Smooth muscle cell (in vitro differentiated cells): ENCODE results near the gene TBK1. TPM values are rescaled to one million over a fixed set of nuclear protein-coding genes. Genes with fewer than 3 reads are reported as not detected.
A peak's percentile ranks its signal among the peaks of the same experiment; 100 is the strongest.

Source experiments
- DNase-seq: peaks from one replicate; lab custom pipeline; 2025; ENCODE audit not compliant: unreplicated experiment; lab: John Stamatoyannopoulos, UW
- H2AFZ ChIP-seq: fragments of 200-600 bp; sonication (generic); 2 replicates; pipeline ENCODE4 v1.6.0; 2016; ENCODE audit warnings: antibody characterized with exemption, low read depth, mild to moderate bottlenecking
- H3F3A ChIP-seq: fragments of 200-600 bp; sonication (generic); 2 replicates; pipeline ENCODE4 v1.6.0; 2017; ENCODE audit warnings: antibody characterized with exemption, low read depth
- H3K27ac ChIP-seq: fragments of 200-600 bp; sonication (generic); 2 replicates; pipeline ENCODE4 v1.5.1; 2016; ENCODE audit warnings: low read depth, mild to moderate bottlenecking
- H3K27me3 ChIP-seq: fragments of 200-600 bp; sonication (generic); 2 replicates; pipeline ENCODE4 v1.6.1; 2016; ENCODE audit warnings: low read depth, mild to moderate bottlenecking
- H3K36me3 ChIP-seq: fragments of 200-600 bp; sonication (generic); 2 replicates; pipeline ENCODE4 v1.5.1; 2016; ENCODE audit warnings: low read depth
- H3K4me1 ChIP-seq: fragments of 200-600 bp; sonication (generic); 2 replicates; pipeline ENCODE4 v1.5.1; 2016; ENCODE audit warnings: low read depth
- H3K4me2 ChIP-seq: fragments of 200-600 bp; sonication (generic); 2 replicates; pipeline ENCODE4 v1.6.0; 2016; ENCODE audit warnings: mild to moderate bottlenecking
- H3K4me3 ChIP-seq: fragments of 200-600 bp; sonication (generic); 2 replicates; pipeline ENCODE4 v1.5.1; 2016; ENCODE audit warnings: mild to moderate bottlenecking
- H3K79me2 ChIP-seq: fragments of 200-600 bp; sonication (generic); 2 replicates; pipeline ENCODE4 v1.6.0; 2016; ENCODE audit warnings: low read depth, mild to moderate bottlenecking
- H3K9ac ChIP-seq: fragments of 200-600 bp; sonication (generic); 2 replicates; pipeline ENCODE4 v1.6.0; 2016; ENCODE audit warnings: low read depth
- H3K9me3 ChIP-seq: fragments of 200-600 bp; sonication (generic); replicated peaks from 2 replicates; pipeline ENCODE4 v1.5.1; 2016; ENCODE audit warnings: low read depth
- H4K20me1 ChIP-seq: fragments of 200-600 bp; sonication (generic); 2 replicates; pipeline ENCODE4 v1.6.0; 2016; ENCODE audit warnings: low read depth
- WGBS: methylation state at CpG from one replicate; pipeline ENCODE4 v1.1.7; 2016; ENCODE audit warnings: low lambda C conversion rate; 5-methylcytosine and 5-hydroxymethylcytosine counted together
- polyA plus RNA-seq: library from polyadenylated mRNA; unstranded; fragments of >200 nt; fragmentation: Nextera tagmentation; extraction: Ambion mirVana; gene quantifications from 2 replicates; pipeline ENCODE4 v1.2.1, GENCODE V29; 2016
- total RNA-seq: library from RNA; depleted of rRNA; stranded (reverse); fragments of >200 nt; gene quantifications from 2 replicates; pipeline ENCODE4 v1.2.3, GENCODE V29; 2014
- TF ChIP-seq, protein P1 (sequence below): fragments of 200-600 bp; sonication (generic); IDR thresholded peaks from 2 replicates; pipeline ENCODE4 v1.5.1; 2017; ENCODE audit warnings: borderline replicate concordance, mild to moderate bottlenecking, antibody characterized with exemption; ENCODE audit not compliant: insufficient read depth, poor library complexity, severe bottlenecking

Gene TBK1
- total and polyA plus RNA-seq, 2 experiments from 2014 or later, result 16.8 to 28.9 TPM

DNA sequence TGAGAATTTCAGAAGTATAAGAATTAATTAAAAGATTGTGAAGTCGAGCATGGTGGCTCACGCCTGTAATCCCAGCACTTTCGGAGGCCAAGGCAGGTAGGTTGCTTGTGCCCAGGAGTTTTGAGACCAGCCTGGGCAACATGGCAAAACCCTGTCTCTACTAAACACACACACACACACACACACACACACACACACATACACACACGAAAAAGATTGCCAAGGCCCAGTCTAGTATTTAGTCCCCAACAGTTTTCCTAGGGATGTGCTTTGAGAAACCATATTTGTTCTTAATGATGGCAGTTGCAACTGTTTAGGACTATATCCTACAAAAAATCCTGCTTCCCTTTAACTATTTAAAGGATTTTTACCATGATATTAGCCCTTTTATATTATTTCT, 6.0 kb downstream of the TBK1 start:
- WGBS, result 92% methylated on average over 4 of the region's 4 CpGs
- H3F3A ChIP-seq, result no peaks in the 10 kb centered on the region
- no peaks in the 10 kb centered on the region for H3K27me3 ChIP-seq
- peaks cover 75% of the 10 kb centered on the region for H3K79me2 ChIP-seq
- no peak overlapping the region for H3K27ac ChIP-seq
- TF ChIP-seq, protein P1, sequence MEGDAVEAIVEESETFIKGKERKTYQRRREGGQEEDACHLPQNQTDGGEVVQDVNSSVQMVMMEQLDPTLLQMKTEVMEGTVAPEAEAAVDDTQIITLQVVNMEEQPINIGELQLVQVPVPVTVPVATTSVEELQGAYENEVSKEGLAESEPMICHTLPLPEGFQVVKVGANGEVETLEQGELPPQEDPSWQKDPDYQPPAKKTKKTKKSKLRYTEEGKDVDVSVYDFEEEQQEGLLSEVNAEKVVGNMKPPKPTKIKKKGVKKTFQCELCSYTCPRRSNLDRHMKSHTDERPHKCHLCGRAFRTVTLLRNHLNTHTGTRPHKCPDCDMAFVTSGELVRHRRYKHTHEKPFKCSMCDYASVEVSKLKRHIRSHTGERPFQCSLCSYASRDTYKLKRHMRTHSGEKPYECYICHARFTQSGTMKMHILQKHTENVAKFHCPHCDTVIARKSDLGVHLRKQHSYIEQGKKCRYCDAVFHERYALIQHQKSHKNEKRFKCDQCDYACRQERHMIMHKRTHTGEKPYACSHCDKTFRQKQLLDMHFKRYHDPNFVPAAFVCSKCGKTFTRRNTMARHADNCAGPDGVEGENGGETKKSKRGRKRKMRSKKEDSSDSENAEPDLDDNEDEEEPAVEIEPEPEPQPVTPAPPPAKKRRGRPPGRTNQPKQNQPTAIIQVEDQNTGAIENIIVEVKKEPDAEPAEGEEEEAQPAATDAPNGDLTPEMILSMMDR, result no peak
- DNase-seq, result no peak
- H3K4me1 ChIP-seq, result peaks cover 28% of the 10 kb centered on the region
- H3K4me3 ChIP-seq, result no peak overlapping the region
- H3K36me3 ChIP-seq, result peaks cover 9% of the 10 kb centered on the region
- H4K20me1 ChIP-seq, result peaks cover 50% of the 10 kb centered on the region
- no peak overlapping the region for H3K9ac ChIP-seq
- H2AFZ ChIP-seq, result no peak overlapping the region
- H3K4me2 ChIP-seq, result no peak overlapping the region
- no peaks in the 10 kb centered on the region for H3K9me3 ChIP-seq

DNA sequence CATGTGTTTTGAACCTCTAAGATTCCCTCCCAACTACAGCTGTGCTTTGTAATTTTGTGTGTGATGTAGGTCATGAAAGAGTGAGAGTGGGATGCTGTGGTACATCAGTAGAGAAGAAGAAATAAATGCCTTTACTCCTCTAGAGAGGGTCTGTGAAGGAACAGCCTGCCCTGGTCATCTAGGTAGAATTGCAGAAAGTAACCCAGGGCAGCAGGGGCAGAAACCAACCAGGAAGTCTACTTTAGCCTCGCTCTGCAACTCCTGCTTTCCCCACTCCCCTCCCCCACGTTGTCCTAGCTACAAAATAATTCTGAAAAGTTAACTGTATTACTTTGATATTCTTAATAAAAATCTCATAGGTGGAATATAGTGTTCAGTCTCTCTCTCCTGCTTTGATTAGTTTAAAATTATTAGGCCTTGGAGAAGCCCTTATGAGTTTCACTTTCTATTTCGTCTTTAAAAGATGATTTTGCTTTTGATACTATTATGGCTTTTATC, 7.5 kb downstream of the TBK1 start:
- 90% methylated on average over 3 of the region's 3 CpGs for WGBS

GRCh38 chr12:64461634-64462414, 9.9 kb downstream of the TBK1 start:
- Histone ChIP-seq H3K27me3 (no peaks in the 10 kb centered on the region), H3K4me3 (no peak overlapping the region), H3K4me1 (peaks cover 20% of the 10 kb centered on the region), H3K36me3 (peaks cover 15% of the 10 kb centered on the region), H3F3A (no peaks in the 10 kb centered on the region), H4K20me1 (peaks cover 27% of the 10 kb centered on the region), H2AFZ (no peak overlapping the region), H3K9ac (peak overlapping the region; percentile 34), H3K27ac (peak overlapping the region; percentile 70), H3K79me2 (peaks cover 37% of the 10 kb centered on the region), H3K4me2 (peak overlapping the region; percentile 53), H3K9me3 (no peaks in the 10 kb centered on the region)
- TF ChIP-seq, protein P1, result no peak
- DNase-seq, result no peak
- WGBS, result 48% methylated on average over 2 of the region's 2 CpGs

More for the DNA sequence above, 7.5 kb downstream of the TBK1 start:
- Histone ChIP-seq H3K27ac (no peak overlapping the region), H3F3A (no peaks in the 10 kb centered on the region), H3K4me2 (no peak overlapping the region), H4K20me1 (peaks cover 42% of the 10 kb centered on the region), H3K4me3 (no peak overlapping the region), H2AFZ (no peak overlapping the region), H3K27me3 (no peaks in the 10 kb centered on the region), H3K79me2 (peaks cover 60% of the 10 kb centered on the region), H3K9ac (no peak overlapping the region), H3K36me3 (peaks cover 9% of the 10 kb centered on the region), H3K9me3 (no peaks in the 10 kb centered on the region), H3K4me1 (peaks cover 22% of the 10 kb centered on the region)
- TF ChIP-seq, protein P1, result no peak
- no peak for DNase-seq

DNA sequence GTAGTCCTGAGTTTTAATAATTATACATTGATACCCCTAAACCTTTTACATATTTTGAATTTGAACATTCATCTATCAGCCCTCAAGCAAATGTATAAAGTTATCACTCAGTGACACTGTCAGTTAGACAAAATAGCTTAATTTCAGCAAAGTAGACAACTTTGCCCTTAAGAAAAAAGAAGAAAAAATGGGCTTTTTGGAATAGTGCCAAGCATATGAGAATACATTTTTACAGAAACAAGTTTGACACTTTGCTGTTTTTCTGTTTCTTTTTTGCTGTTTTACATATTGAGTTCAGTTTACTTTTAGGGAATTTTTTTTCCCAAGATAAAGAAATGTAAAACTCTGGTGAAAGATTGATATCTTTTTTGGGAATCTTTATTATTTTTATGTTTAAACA, 14.3 kb downstream of the TBK1 start:
- Histone ChIP-seq H3K4me2 (no peak overlapping the region), H3K4me3 (no peak overlapping the region), H3F3A (no peaks in the 10 kb centered on the region), H3K36me3 (peaks cover 10% of the 10 kb centered on the region), H3K4me1 (peaks cover 10% of the 10 kb centered on the region), H3K9me3 (no peaks in the 10 kb centered on the region), H3K27ac (no peak overlapping the region), H3K79me2 (peaks cover 7% of the 10 kb centered on the region), H3K27me3 (no peaks in the 10 kb centered on the region), H4K20me1 (no peaks in the 10 kb centered on the region), H3K9ac (no peak overlapping the region), H2AFZ (no peak overlapping the region)
- DNase-seq, result no peak
- TF ChIP-seq, protein P1, result no peak
